Neuron (in vitro differentiated cells): ENCODE results near the gene ZSWIM7.

Experiments used
- H2AFZ ChIP-seq: one replicate; pipeline ENCODE4 v1.6.1; 2013; ENCODE audit warnings: low read depth, mild to moderate bottlenecking, inconsistent platforms, low read length, moderate library complexity
- H3K27me3 ChIP-seq: one replicate; pipeline ENCODE4 v1.6.1; 2013; ENCODE audit warnings: low read length; ENCODE audit not compliant: insufficient read depth
- H3K36me3 ChIP-seq: one replicate; pipeline ENCODE4 v1.6.1; 2013; ENCODE audit warnings: low read length; ENCODE audit not compliant: insufficient read depth
- H3K4me1 ChIP-seq: one replicate; pipeline ENCODE4 v1.6.1; 2013; ENCODE audit warnings: low read length; ENCODE audit not compliant: insufficient read depth
- H3K4me3 ChIP-seq: 2 replicates; pipeline ENCODE4 v1.5.1; 2013; ENCODE audit warnings: mild to moderate bottlenecking, low read length, moderate library complexity
- H3K9me3 ChIP-seq: one replicate; pipeline ENCODE4 v1.6.1; 2013; ENCODE audit warnings: low read length

Gene ZSWIM7

DNA sequence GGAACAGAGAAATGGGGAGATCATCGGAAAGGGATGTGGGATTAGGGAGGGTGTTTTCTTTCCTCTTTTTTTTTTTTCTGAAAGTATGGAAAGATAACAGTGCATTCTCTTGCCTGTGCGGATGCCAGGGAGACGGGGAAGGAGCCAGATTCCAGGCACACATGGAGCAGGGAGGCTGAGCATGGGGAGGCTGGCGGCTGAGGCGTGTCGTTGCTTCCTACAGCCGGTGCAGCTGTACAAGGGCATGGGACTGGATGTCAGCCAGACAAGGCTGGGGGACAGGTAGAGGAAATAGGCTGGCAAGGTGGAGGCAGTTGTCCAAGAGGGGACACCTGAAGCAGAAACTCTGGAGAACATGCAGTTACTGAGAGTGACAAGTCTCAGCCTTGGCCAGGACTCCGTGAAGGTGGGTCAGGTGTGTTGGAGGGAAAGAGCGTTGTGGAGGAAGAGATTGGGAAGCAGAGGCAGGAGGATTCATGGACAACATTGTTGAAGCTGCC lies 71.2 kb downstream of the ZSWIM7 start:
- peaks cover 1% of the 10 kb centered on the region for H3K9me3 ChIP-seq
- H3K36me3 ChIP-seq = no peaks in the 10 kb centered on the region
- H3K27me3 ChIP-seq = peaks cover 3% of the 10 kb centered on the region

More for the DNA sequence above, 71.2 kb downstream of the ZSWIM7 start:
- Histone ChIP-seq H2AFZ (no peak overlapping the region), H3K4me1 (no peaks in the 10 kb centered on the region), H3K4me3 (no peak overlapping the region)
